Measurements from ENCODE around the gene CDAN1.

CDAN1 gene

GRCh38 chr15:42732095-42732827 is 4.7 kb downstream of the CDAN1 start:
- no peak for DNase-seq

- DNase-seq: no peak
These were observed 5.5 kb downstream of the CDAN1 start for GRCh38 chr15:42731461-42731860.

- DNase-seq: no peak
These were observed 6.4 kb downstream of the CDAN1 start for GRCh38 chr15:42730536-42730935.

- DNase-seq: no peak
These were observed 6.8 kb downstream of the CDAN1 start for GRCh38 chr15:42730135-42730534.

GRCh38 chr15:42729409-42729808 is 7.5 kb downstream of the CDAN1 start:
- no peak for DNase-seq

- DNase-seq: no peak
These were observed 8.0 kb downstream of the CDAN1 start for GRCh38 chr15:42728972-42729371.

- DNase-seq: no peak
These were observed 8.4 kb downstream of the CDAN1 start for GRCh38 chr15:42728560-42728959.

GRCh38 chr15:42727750-42728381 is 9.1 kb downstream of the CDAN1 start:
- no peak for DNase-seq

- no peak for DNase-seq
These were observed 10.8 kb downstream of the CDAN1 start for GRCh38 chr15:42726114-42726513.

GRCh38 chr15:42725331-42725903 is 11.5 kb downstream of the CDAN1 start:
- DNase-seq: no peak

GRCh38 chr15:42724276-42724675 is 12.7 kb downstream of the CDAN1 start:
- DNase-seq: no peak

- DNase-seq: no peak
These were observed 13.9 kb downstream of the CDAN1 start for GRCh38 chr15:42723068-42723467.

- DNase-seq: no peak
These were observed 15.0 kb downstream of the CDAN1 start for GRCh38 chr15:42721916-42722315.

- DNase-seq: no peak
These were observed 15.9 kb downstream of the CDAN1 start for GRCh38 chr15:42721016-42721415.

GRCh38 chr15:42720071-42720470 is 16.9 kb downstream of the CDAN1 start:
- no peak for DNase-seq

- no peak for DNase-seq
These were observed 17.9 kb downstream of the CDAN1 start for GRCh38 chr15:42719043-42719442.

GRCh38 chr15:42716626-42717025 is 20.3 kb downstream of the CDAN1 start:
- DNase-seq: no peak

- DNase-seq: no peak
These were observed 20.8 kb downstream of the CDAN1 start for GRCh38 chr15:42716125-42716524.

GRCh38 chr15:42712584-42712983 is 24.3 kb downstream of the CDAN1 start:
- DNase-seq: no peak

GRCh38 chr15:42711746-42712145 is 25.2 kb downstream of the CDAN1 start:
- DNase-seq: no peak

GRCh38 chr15:42710662-42711061 is 26.3 kb downstream of the CDAN1 start:
- DNase-seq: no peak

GRCh38 chr15:42707873-42708544 is 28.9 kb downstream of the CDAN1 start:
- DNase-seq: no peak

- no peak for DNase-seq
These were observed 29.9 kb downstream of the CDAN1 start for GRCh38 chr15:42707068-42707467.

GRCh38 chr15:42705336-42705735 is 31.6 kb downstream of the CDAN1 start:
- DNase-seq: no peak
